ENCODE measurements around the gene SPPL3. TPM values are rescaled to one million over a fixed set of nuclear protein-coding genes. Genes with fewer than 3 reads are reported as not detected.

Gene SPPL3
- total RNA-seq, 2 donors from 2014 or later: 33.7 to 34.5 TPM

GRCh38 chr12:120879102-120879501 lies 25.1 kb downstream of the SPPL3 start:
- no peak overlapping the region for H3K27ac Mint-ChIP-seq
- no peaks in the 10 kb centered on the region for H3K27me3 Mint-ChIP-seq
- no peak overlapping the region for H3K4me3 Mint-ChIP-seq
- H3K9me3 Mint-ChIP-seq: no peaks in the 10 kb centered on the region
- peaks cover 5% of the 10 kb centered on the region for H3K4me1 Mint-ChIP-seq
- no peak for ATAC-seq (replicated peaks)
- peaks cover 7% of the 10 kb centered on the region for H3K36me3 Mint-ChIP-seq (ENCODE audit: low read depth)

- H3K27ac Mint-ChIP-seq: no peak overlapping the region
Observed at GRCh38 chr12:120874547-120875245, 29.5 kb downstream of the SPPL3 start.

DNA sequence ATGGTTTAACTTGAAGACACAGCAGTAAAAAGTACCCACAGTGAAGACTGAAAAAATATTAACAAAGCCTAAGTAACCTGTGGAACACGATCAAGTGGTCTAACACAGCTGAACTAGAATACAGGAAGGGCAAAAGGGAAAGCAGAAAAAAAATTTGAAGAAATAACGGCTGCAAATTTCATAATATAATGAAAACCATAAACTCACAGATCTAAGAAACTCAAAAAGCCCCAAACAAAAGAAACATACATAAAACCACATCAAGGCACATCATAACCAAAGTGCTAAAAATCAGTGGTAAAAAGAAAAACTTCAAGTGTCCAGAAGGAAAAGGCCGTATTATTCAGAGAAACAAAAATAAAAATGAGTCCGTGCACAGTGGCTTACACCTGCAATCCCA lies 30.9 kb downstream of the SPPL3 start:
- Mint-ChIP-seq H3K4me1 (peaks cover 23% of the 10 kb centered on the region), H3K9me3 (no peaks in the 10 kb centered on the region), H3K36me3 (ENCODE audit: low read depth) (peaks cover 1% of the 10 kb centered on the region), H3K27ac (peak overlapping the region; percentile 36), H3K4me3 (no peak overlapping the region), H3K27me3 (no peaks in the 10 kb centered on the region)
- ATAC-seq (replicated peaks): no peak

More at GRCh38 chr12:120874547-120875245, 29.5 kb downstream of the SPPL3 start:
- no peaks in the 10 kb centered on the region for H3K27me3 Mint-ChIP-seq
- ATAC-seq (replicated peaks): no peak
- no peak overlapping the region for H3K4me3 Mint-ChIP-seq
- peaks cover 7% of the 10 kb centered on the region for H3K36me3 Mint-ChIP-seq (ENCODE audit: low read depth)
- no peaks in the 10 kb centered on the region for H3K9me3 Mint-ChIP-seq
- peaks cover 28% of the 10 kb centered on the region for H3K4me1 Mint-ChIP-seq

GRCh38 chr12:120872487-120872886 lies 31.7 kb downstream of the SPPL3 start:
- H3K9me3 Mint-ChIP-seq: no peaks in the 10 kb centered on the region

DNA sequence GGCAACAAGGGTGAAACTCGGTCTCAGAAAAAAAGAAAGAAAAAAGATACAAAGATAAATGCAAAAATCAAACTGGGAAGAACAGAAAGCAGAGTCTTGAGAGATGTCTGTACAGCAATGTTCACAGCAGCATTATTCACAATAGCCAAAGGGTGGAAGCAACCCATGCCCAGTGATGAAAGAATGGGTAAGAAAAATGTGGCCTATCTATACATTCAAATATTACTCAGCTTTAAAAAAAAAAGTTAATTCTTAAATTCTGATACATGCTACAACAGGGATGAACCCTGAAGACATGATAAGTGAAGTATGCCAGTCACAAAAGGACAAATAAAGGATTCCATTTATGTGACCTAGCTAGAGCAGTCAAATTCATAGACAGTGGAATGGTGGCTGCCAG lies 33.7 kb downstream of the SPPL3 start:
- Mint-ChIP-seq H3K27me3 (no peaks in the 10 kb centered on the region), H3K27ac (no peak overlapping the region), H3K9me3 (no peaks in the 10 kb centered on the region), H3K4me1 (peaks cover 23% of the 10 kb centered on the region), H3K36me3 (ENCODE audit: low read depth) (no peaks in the 10 kb centered on the region), H3K4me3 (no peak overlapping the region)
- ATAC-seq (replicated peaks): no peak

More at GRCh38 chr12:120872487-120872886, 31.7 kb downstream of the SPPL3 start:
- H3K4me1 Mint-ChIP-seq: peaks cover 23% of the 10 kb centered on the region
- H3K27me3 Mint-ChIP-seq: no peaks in the 10 kb centered on the region
- H3K36me3 Mint-ChIP-seq (ENCODE audit: low read depth): no peaks in the 10 kb centered on the region
- no peak for ATAC-seq (replicated peaks)
- no peak overlapping the region for H3K4me3 Mint-ChIP-seq
- H3K27ac Mint-ChIP-seq: peak overlapping the region; percentile 36

DNA sequence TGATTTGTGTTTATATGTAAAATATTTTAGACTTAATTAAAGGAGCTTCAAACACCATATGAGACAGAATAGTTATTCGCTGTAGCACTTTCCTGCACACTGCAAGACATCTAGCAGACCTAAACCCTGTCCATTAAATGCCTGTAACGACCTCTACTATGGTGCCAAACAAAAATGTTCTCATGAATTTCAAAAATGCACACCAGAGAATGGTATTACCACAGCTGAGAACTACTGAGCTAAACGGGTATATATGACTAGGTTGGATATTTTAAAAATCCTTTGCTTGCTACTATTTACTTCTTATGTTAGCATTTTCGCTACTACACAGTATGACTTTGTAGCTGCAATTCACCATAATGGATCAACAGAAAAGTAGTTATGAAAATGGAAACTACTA lies 34.8 kb downstream of the SPPL3 start:
- no peak overlapping the region for H3K4me3 Mint-ChIP-seq
- no peak for ATAC-seq (replicated peaks)

DNA sequence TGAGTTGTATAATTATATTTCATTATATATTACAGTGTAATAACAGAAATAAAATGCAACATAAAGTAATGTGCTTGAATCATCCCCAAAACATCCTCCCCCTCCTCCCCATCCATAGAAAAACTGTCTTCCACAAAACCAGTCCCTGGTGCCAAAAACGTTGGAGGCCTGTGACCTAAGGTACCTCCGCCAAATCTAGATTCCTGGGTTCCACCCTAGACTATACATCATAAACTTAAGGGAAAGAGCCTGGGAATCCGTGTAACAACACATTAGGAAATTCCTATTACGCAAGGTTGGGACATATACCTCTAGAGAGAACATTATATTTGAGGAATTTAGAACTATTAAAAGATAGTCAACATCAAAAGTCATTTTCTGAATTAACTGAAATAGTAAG lies 38.0 kb downstream of the SPPL3 start:
- H3K4me1 Mint-ChIP-seq: peaks cover 10% of the 10 kb centered on the region
- no peak for ATAC-seq (replicated peaks)
- H3K27ac Mint-ChIP-seq: no peak overlapping the region
- no peaks in the 10 kb centered on the region for H3K9me3 Mint-ChIP-seq
- H3K4me3 Mint-ChIP-seq: no peak overlapping the region
- H3K36me3 Mint-ChIP-seq (ENCODE audit: low read depth): no peaks in the 10 kb centered on the region
- no peaks in the 10 kb centered on the region for H3K27me3 Mint-ChIP-seq

More for the DNA sequence above, 34.8 kb downstream of the SPPL3 start:
- Mint-ChIP-seq H3K36me3 (ENCODE audit: low read depth) (no peaks in the 10 kb centered on the region), H3K27ac (no peak overlapping the region), H3K4me1 (peaks cover 28% of the 10 kb centered on the region), H3K27me3 (no peaks in the 10 kb centered on the region), H3K9me3 (no peaks in the 10 kb centered on the region)

DNA sequence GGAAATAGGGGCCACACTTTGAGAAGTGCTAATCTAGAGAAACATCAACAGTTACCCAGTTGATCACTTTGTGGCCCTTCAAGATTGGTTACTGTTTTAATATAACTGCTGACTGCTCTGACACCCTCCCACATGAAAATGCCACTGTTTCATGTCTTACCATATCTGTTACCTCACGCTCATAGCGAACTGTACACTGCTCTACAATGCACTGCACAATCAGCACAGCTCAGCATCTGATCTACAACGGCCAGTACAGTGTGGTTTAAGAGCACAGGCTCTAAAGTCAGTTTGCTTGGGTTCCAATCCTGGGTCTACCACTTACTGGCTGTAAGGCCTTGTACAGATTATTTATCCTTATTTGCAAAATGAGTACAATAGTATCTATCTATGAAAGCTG lies 39.1 kb downstream of the SPPL3 start:
- Mint-ChIP-seq H3K27me3 (no peaks in the 10 kb centered on the region), H3K27ac (no peak overlapping the region), H3K4me1 (peaks cover 6% of the 10 kb centered on the region), H3K36me3 (ENCODE audit: low read depth) (no peaks in the 10 kb centered on the region), H3K9me3 (no peaks in the 10 kb centered on the region), H3K4me3 (no peak overlapping the region)
- ATAC-seq (replicated peaks): peak; percentile 83

DNA sequence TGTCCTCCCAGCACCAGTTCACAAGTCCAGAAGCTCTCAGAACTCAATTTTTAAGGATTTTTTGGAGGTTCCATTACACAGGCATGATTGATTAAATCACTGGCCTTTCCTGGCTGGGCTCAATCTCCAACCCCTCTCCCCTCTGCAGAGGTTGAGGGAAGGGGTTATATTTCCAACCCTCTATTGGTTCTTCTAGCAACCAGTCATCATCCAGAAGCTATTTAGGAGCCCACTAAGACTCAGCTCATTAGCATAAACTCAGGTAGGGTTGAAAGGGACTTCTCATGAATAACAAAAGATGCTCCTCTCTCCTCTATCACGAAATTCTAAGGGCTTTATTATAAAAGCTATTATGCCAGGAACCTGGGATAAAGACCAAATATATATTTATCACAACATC lies 41.5 kb downstream of the SPPL3 start:
- Mint-ChIP-seq H3K27me3 (no peaks in the 10 kb centered on the region), H3K4me3 (no peak overlapping the region), H3K36me3 (ENCODE audit: low read depth) (peaks cover 5% of the 10 kb centered on the region), H3K9me3 (no peaks in the 10 kb centered on the region), H3K4me1 (peaks cover 4% of the 10 kb centered on the region), H3K27ac (no peak overlapping the region)
- no peak for ATAC-seq (replicated peaks)

DNA sequence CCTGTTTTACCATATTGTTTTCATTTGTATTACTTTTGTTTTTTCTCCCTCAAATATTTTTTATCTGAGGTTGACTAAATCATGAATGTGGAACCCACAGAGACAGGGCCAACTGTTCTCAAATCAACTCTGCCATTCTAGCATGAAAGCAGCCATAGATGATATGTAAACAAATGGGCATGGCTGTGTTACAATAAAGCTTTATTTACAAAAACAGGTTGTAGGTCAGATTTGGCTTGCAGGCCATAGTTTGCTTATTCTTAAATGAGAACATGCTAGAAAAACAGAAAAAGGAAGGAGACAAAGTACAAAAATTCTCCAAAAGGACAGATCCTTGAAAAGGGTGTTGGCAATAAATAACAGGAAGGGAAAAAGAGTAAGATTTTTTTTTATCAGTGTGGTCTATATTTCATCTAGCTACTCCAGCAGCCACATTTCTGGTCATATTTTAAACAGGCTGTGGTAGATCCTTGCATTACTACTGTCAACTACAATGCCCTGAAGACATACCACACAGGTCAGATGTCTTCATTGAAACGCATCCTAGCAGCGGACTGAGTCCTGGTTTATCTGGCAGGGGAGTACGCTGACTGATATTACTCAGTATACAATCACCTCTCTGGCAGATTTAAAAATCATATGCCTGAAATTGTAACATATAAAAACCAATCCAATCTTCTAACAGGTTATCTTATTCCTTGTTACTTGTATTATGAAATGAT lies 42.9 kb downstream of the SPPL3 start:
- ATAC-seq (replicated peaks): no peak
- Mint-ChIP-seq H3K27ac (no peak overlapping the region), H3K36me3 (ENCODE audit: low read depth) (peaks cover 5% of the 10 kb centered on the region), H3K4me3 (no peak overlapping the region), H3K4me1 (peaks cover 16% of the 10 kb centered on the region), H3K9me3 (no peaks in the 10 kb centered on the region), H3K27me3 (no peaks in the 10 kb centered on the region)

DNA sequence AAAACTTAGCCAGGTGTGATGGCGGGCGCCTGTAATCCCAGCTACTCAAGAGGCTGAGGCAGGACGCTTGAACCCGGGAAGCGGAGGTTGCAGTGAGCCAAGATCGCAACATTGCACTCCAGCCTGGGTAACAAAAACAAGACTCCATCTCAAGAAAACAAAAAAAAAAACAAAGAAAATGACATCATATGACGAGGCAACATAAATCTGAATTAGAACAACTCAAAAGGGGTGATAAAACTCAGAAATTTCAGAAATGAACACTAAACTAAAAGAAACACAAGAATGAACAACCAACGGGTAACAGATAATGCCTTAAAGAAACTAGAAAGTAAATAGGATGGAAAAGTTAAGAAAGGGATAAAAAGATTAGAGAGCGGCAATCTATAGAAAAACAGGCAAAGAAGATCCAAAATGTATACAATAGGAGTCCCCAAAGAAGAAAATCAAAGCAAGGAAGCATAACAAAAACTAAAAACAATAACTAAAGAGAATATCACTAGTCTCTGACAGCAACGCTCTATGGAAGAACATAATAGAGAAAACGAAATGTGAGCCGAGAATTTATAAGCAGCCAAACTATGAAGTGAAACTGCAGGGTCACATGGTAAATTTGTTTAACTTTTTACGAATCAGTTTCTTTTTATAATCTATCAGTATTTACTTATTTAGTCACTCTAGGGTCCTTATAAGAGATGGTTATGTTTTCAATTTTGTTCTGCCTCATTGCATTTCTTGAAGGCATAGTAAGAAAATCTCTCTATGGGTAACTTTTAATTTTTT lies 45.7 kb downstream of the SPPL3 start:
- H3K27me3 Mint-ChIP-seq: no peaks in the 10 kb centered on the region
- no peaks in the 10 kb centered on the region for H3K9me3 Mint-ChIP-seq
- no peak overlapping the region for H3K4me3 Mint-ChIP-seq
- H3K27ac Mint-ChIP-seq: no peak overlapping the region
- peaks cover 20% of the 10 kb centered on the region for H3K4me1 Mint-ChIP-seq
- no peak for ATAC-seq (replicated peaks)
- H3K36me3 Mint-ChIP-seq (ENCODE audit: low read depth): peaks cover 5% of the 10 kb centered on the region

- peak overlapping the region; percentile 29 for H3K4me3 Mint-ChIP-seq
- H3K36me3 Mint-ChIP-seq (ENCODE audit: low read depth): peaks cover 5% of the 10 kb centered on the region
- H3K27ac Mint-ChIP-seq: peak overlapping the region; percentile 66
- H3K4me1 Mint-ChIP-seq: peaks cover 20% of the 10 kb centered on the region
- ATAC-seq (replicated peaks): peak; percentile 19
- H3K27me3 Mint-ChIP-seq: no peaks in the 10 kb centered on the region
- H3K9me3 Mint-ChIP-seq: no peaks in the 10 kb centered on the region
Observed at GRCh38 chr12:120856980-120857379, 47.2 kb downstream of the SPPL3 start.

DNA sequence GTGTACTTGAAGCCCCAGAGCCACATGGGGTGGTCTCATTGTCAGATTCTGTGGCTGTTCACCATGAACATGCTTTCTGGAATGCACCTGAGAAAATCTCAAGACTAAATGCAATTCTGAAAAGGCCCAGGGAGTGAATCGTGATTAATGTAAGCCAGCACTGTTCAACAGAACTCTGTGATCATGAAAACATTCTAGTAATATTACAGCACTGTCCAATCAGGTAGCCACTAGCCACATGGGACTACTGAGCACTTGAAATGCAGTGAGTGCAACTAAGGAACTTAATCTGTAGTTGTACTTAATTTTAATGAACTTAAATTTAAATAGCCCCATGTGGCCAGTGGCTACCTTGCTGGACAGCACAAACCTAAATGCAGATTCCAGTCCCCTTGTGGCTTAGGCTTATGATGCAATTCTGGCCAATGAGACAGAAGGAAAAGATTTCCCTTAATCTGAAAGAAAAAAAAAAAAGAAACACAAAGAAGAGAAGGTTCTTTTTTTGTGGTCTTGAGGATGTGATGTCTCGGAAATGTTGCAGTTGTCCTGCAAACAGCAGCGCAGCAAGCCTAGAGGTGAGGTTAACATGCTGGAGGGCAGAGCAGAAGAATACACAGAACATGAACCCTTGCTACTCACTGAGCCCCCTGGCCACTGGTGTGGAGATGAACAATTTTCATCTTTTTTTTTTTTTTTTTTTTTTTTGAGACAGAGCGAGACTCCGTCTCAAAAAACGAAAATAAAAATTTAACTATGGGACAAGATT lies 48.2 kb downstream of the SPPL3 start:
- H3K4me1 Mint-ChIP-seq: peaks cover 24% of the 10 kb centered on the region
- no peak for ATAC-seq (replicated peaks)
- no peak overlapping the region for H3K27ac Mint-ChIP-seq

GRCh38 chr12:120854804-120855203 lies 49.4 kb downstream of the SPPL3 start:
- ATAC-seq (replicated peaks): no peak
- H3K4me1 Mint-ChIP-seq: peaks cover 36% of the 10 kb centered on the region
- no peaks in the 10 kb centered on the region for H3K27me3 Mint-ChIP-seq
- no peak overlapping the region for H3K27ac Mint-ChIP-seq
- H3K4me3 Mint-ChIP-seq: no peak overlapping the region
- H3K9me3 Mint-ChIP-seq: no peaks in the 10 kb centered on the region
- H3K36me3 Mint-ChIP-seq (ENCODE audit: low read depth): peaks cover 5% of the 10 kb centered on the region

More for the DNA sequence above, 48.2 kb downstream of the SPPL3 start:
- Mint-ChIP-seq H3K36me3 (ENCODE audit: low read depth) (peaks cover 5% of the 10 kb centered on the region), H3K27me3 (no peaks in the 10 kb centered on the region), H3K4me3 (no peak overlapping the region), H3K9me3 (no peaks in the 10 kb centered on the region)

Measured in activated T-helper 17 cell treated with anti-CD3 and anti-CD28 coated beads, Interleukin-2, amount 50 U/mL, for 72 hours (primary cell).